Stimulated activated CD4-positive, alpha-beta T cell treated with anti-CD3 and anti-CD28 coated beads, Interleukin-1b, Interleukin-23, amount 100 ng/mL, for 24 hours (primary cell): ENCODE results near the gene RPH3AL.

Experiments used
- DNase-seq, 4 experiments: peaks; one replicate each; pipeline ENCODE4 v3.0.0-alpha.2; 2020; ENCODE audit warnings: low read depth in 4 of 4, low spot score in 1 of 4

RPH3AL gene

DNA sequence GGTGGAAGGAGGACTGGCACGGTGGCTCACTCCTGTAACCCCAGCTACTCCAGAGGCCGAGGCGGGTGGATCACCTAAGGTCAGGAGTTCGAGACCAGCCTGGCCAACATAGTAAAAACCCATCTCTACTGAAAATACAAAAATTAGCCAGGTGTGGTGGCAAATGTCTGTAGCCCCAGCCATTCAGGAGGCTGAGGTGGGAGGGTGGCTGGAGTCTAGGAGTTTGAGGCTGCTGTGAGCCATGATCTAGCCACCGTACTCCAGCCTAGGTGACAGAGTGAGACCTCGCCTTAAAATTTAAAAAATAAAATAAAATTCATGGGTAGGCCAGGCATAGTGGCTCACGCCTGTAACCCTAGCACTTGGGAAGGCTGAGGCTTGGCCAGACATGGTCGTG lies 1.2 kb upstream of the RPH3AL start:
- DNase-seq: no peak

DNA sequence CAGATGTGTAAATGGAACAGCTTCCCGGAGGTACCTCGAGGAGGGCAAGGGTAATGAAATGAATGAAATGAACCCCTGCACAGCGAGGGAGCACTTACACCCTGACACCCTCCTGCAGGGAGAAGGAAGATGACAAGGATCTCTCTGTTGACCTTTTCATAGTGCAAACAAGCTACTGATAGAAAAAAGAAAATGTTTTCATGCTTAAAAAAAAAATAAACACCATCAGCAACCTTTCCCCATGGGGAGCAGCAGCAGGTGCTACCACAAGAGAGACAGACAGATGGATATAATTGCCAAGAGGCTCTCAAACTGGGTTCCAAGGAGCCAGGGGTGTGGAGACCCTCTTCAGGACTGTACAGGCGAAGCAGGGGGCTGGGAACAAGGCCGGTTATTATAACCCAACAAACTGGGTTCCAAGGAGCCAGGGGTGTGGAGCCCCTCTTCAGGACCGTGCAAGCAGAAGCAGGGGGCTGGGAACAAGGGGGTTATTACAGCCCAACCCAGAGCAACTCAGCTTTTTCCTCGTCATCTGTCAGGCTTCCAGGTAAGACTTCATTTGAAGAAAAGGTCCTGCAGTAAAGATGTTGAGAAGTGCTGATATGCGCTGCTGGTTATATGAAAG lies 718 bp upstream of the RPH3AL start:
- no peak for DNase-seq

DNA sequence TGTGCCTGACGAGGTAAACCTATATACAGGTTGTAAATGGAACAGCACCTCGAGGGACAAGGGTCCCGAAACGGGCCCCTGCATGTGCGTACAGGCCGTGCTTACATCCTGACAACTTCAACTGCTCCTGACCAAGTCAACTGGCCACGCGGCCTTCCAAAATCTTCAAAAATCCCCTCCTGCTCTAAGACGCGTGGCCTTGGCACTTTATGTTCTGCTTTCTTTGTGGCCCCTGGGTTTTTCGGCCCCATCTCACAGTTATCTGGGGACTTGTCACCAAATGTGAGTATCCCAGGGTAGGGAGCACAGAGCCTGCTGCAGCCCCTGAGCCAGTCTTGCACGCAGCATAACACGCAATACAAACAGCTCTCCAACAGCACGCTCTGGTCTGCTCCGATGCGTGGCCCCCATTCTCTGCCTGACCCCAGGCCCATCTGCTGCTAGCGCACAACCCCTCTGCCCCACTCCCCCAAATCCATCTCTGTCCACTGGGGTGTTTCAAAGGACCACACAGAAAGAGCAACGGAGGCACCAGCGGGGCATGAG lies 659 bp downstream of the RPH3AL start:
- DNase-seq: no peak

DNA sequence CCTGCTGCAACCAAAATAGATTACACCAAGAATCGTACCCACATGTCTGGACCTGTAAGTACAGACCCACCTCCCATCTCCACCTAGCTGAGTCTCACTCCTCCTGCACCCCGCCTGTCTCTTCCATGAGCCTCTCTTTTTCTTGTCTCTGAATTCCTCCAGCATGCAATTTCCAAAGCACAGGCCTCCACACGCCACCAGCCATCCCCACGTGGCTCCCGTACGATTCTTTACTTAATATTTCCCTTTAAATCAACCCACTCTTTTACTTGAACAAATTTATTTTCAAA lies 1.2 kb downstream of the RPH3AL start:
- no peak for DNase-seq

- DNase-seq: no peak
Measured at GRCh38 chr17:350706-351448, 1.7 kb downstream of the RPH3AL start.

GRCh38 chr17:349666-350065 lies 2.9 kb downstream of the RPH3AL start:
- DNase-seq: no peak

GRCh38 chr17:348692-349425 lies 3.7 kb downstream of the RPH3AL start:
- DNase-seq: no peak

GRCh38 chr17:348012-348411 lies 4.6 kb downstream of the RPH3AL start:
- no peak for DNase-seq

DNA sequence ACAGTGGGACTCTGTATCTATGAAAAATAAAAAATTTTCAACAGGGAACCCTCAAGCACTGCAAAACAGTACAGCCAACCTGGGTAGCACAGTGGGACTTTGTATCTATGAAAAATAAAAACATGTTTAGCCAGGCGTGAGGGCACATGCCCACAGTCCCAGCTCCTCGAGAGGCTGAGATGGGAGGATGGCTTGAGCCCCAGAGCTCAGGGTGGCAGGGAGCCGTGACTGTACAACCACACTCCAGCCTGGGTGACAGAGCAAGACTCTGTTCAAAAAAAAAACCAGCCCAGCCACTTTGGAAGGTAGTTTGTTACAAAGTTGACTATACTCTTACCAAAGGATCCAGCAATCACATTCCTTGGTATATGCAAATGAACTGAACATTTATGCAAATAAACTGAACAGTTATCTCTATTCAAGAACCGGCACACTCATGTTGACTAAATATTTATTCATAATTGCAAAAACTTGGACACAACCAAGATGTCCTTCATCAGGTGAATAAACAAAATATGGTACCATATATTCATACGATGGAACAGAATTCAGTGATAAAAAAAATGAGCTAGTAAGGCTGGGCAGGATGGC lies 5.2 kb downstream of the RPH3AL start:
- DNase-seq: no peak

GRCh38 chr17:345992-346785 lies 6.4 kb downstream of the RPH3AL start:
- no peak for DNase-seq

- DNase-seq: no peak
Measured at GRCh38 chr17:345261-345660, 7.3 kb downstream of the RPH3AL start.

GRCh38 chr17:343875-344752 lies 8.5 kb downstream of the RPH3AL start:
- no peak for DNase-seq

GRCh38 chr17:343211-343610 lies 9.4 kb downstream of the RPH3AL start:
- DNase-seq: no peak

DNA sequence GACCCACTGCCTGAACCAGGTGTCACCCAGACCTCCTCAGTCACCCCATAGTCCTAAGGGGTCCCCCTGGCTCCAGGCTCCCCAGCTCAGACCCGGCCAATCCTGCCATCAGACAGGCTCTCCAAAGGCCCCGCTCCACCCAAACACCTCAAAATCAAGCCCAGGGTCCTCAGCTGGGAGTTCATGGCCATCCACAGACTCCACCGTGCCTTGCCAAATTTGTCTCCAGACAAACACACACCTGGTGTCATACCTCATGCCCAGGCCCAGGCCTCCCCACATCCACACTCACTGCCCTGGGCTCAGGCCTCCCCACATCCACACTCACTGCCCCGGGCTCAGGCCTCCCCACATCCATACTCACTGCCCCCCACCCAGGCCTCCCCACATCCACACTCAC lies 12.5 kb downstream of the RPH3AL start:
- no peak for DNase-seq

DNA sequence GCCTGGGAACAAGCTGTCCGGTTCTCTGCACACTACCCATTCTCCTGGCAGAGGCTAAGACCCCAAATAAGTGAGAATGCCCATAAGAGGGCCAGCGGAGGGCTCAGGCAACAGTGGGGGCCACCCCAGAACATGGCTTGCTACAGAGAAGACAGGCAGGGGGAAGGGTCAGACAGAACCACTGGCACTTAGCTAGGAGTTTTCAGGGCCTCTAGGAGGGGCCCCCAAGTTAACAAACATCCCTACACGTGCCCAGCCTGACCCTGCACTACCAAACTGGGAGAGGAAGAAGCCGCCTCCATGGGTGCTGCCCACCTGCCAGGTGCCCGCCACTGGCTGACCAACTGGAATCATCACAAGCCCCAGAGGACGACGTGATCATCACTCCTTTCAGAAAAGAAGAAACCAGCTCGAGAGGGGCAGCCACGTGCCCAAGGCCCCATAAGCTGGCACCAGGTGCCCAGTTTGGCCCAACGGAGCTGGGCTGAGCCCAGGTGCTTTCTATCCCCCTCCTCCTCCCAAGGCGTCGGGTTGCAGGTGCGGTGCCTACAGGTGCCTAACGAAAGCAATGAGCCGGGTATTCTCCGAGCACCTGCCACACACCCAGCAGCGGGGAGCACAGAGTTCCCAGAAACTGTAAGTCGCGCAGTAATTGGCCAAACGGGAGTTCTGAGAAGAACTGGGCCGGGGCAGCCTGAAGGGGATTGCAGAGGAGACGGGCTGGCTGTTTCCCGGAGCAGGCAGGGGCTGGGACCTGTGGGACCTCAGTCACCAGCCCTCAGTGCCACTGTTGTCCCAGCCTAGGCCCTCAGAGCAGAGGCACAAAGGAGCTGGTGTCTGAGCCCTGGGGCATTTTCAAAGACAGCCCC lies 13.2 kb downstream of the RPH3AL start:
- DNase-seq: no peak

- DNase-seq: no peak
Measured at GRCh38 chr17:338442-339192, 14.0 kb downstream of the RPH3AL start.

GRCh38 chr17:337866-338265 lies 14.7 kb downstream of the RPH3AL start:
- DNase-seq: no peak

DNA sequence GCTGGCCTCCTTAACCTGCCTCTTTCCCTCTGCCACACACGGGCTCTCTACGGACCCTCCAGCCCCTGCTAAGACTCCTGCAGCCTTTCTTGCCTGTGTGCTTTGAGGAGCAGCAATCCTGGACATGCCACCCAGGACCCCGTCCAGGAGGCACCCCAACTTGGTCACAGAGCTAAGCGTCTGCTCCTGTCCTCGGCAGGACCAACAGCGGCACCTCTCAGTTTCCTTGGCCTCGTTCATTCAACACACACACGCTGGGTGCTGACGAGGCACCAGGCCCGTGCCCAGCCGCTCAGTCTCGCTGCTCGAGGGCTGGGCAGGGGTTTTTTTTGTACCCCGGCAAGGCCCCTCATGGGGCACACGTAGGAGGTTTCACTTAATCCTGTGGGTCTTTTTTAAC lies 15.2 kb downstream of the RPH3AL start:
- DNase-seq: no peak
